Esophagus squamous epithelium (tissue), 5 donors: ENCODE data around the gene B9D1. TPM values are rescaled to one million over a fixed set of nuclear protein-coding genes. Genes with fewer than 3 reads are reported as not detected.

Experiments
- DNase-seq: peaks from one replicate; lab custom pipeline; 2025; lab: John Stamatoyannopoulos, UW
- H3K27ac ChIP-seq, 4 donors: fragments of 200-600 bp; sonication (generic); one replicate each; pipeline ENCODE4 v1.5.1; 2016 to 2019; ENCODE audit warnings: mild to moderate bottlenecking in 1 of 4
- H3K27me3 ChIP-seq, 4 donors: fragments of 200-600 bp; sonication (generic); 1 replicate in 3 of 4; 2 replicates in 1 of 4; pipeline versions ENCODE4 v1.5.1 to v1.6.0; 2017 to 2021; ENCODE audit warnings: antibody characterized with exemption in 1 of 4
- H3K36me3 ChIP-seq, 3 donors: fragments of 200-600 bp; sonication (generic); one replicate each; pipeline ENCODE4 v1.5.1; 2016 to 2019
- H3K4me1 ChIP-seq, 3 donors: fragments of 200-600 bp; sonication (generic); one replicate each; pipeline ENCODE4 v1.5.1; 2017 to 2019
- H3K4me3 ChIP-seq, 4 donors: fragments of 200-600 bp; sonication (generic); 1 replicate in 3 of 4; 2 replicates in 1 of 4; pipeline ENCODE4 v1.5.1; 2016 to 2019; ENCODE audit warnings: mild to moderate bottlenecking in 2 of 4, moderate library complexity in 1 of 4
- H3K9me3 ChIP-seq, 3 donors: fragments of 200-600 bp; sonication (generic); one replicate each; pipeline ENCODE4 v1.5.1; 2016 to 2019
- CTCF ChIP-seq, 6 experiments: fragments of 450-650 bp in 4 of 6; fragments of 200-600 bp in 2 of 6; sonication (generic) in 2 of 6; IDR thresholded peaks; one replicate each; pipeline ENCODE4 v1.5.1; 2016 to 2019; ENCODE audit warnings: antibody characterized with exemption in 6 of 6, mild to moderate bottlenecking in 4 of 6, moderate library complexity in 4 of 6
- POLR2A ChIP-seq, 4 donors: fragments of 450-650 bp; IDR thresholded peaks; one replicate each; pipeline ENCODE4 v1.6.1; 2017; ENCODE audit warnings: antibody characterized with exemption in 4 of 4, mild to moderate bottlenecking in 4 of 4, moderate library complexity in 3 of 4
- WGBS, 2 donors: methylation state at CpG; one replicate each; pipeline ENCODE4 v1.1.5; 2018; 5-methylcytosine and 5-hydroxymethylcytosine counted together
- intact Hi-C: fragments of 100-400 bp; cut with DNase I; formaldehyde crosslinking; loops from one replicate; pipeline ENCODE4 v1.15.0; 2022
- total RNA-seq, 4 donors: library from RNA; depleted of rRNA; stranded (reverse); fragments of >200 nt; gene quantifications; one replicate each; pipeline ENCODE4 v1.1.0, GENCODE V29; 2016
- donor health status: DM: yes; HTN: yes; CAD: no.

The B9D1 gene
- total RNA-seq, 4 donors from 2014 or later = 9.2 to 24.5 (median 13.0) TPM

- no peak for DNase-seq
- TF ChIP-seq POLR2A (IDR thresholded peaks at IDR 0.05) (no peak), CTCF (IDR thresholded peaks at IDR 0.05) (no peak)
Observed at GRCh38 chr17:19325542-19325941, 37.0 kb downstream of the B9D1 start.

GRCh38 chr17:19322861-19323260, 39.7 kb downstream of the B9D1 start:
- TF ChIP-seq CTCF (IDR thresholded peaks at IDR 0.05) (no peak), POLR2A (IDR thresholded peaks at IDR 0.05) (no peak)
- 79 to 92% methylated on average over 1 of the region's 1 CpG for WGBS, 2 donors
- intact Hi-C loops = no loop called here
- Histone ChIP-seq H3K4me1 (peaks cover 0 to under 1% (median 0%) of the 10 kb centered on the region in 3 donors), H3K4me3 (no peak overlapping the region), H3K36me3 (peaks cover 0 to 85% (median 0%) of the 10 kb centered on the region in 3 donors), H3K27ac (no peak overlapping the region), H3K27me3 (no peaks in the 10 kb centered on the region), H3K9me3 (no peaks in the 10 kb centered on the region)
- no peak for DNase-seq

More at GRCh38 chr17:19325542-19325941, 37.0 kb downstream of the B9D1 start:
- Histone ChIP-seq H3K9me3 (no peaks in the 10 kb centered on the region), H3K4me3 (no peak overlapping the region), H3K27me3 (no peaks in the 10 kb centered on the region), H3K27ac (no peak overlapping the region), H3K4me1 (no peaks in the 10 kb centered on the region), H3K36me3 (peaks cover 0 to 90% (median 7%) of the 10 kb centered on the region in 3 donors)
- intact Hi-C loops = no loop called here

GRCh38 chr17:19322129-19322505, 40.4 kb downstream of the B9D1 start:
- H3K9me3 ChIP-seq = no peaks in the 10 kb centered on the region
- TF ChIP-seq CTCF (IDR thresholded peaks at IDR 0.05) (no peak), POLR2A (IDR thresholded peaks at IDR 0.05) (no peak)
- H3K4me1 ChIP-seq = peaks cover under 1 to 7% (median 4%) of the 10 kb centered on the region in 3 donors
- no peak overlapping the region for H3K4me3 ChIP-seq
- peaks cover 0 to 86% (median 3%) of the 10 kb centered on the region in 3 donors for H3K36me3 ChIP-seq
- no peak for DNase-seq
- intact Hi-C loops = no loop called here
- 92 to 94% methylated on average over 2 to 5 of the region's 5 CpGs for WGBS, 2 donors
- H3K27me3 ChIP-seq = no peaks in the 10 kb centered on the region
- no peak overlapping the region for H3K27ac ChIP-seq

GRCh38 chr17:19321481-19322128, 40.9 kb downstream of the B9D1 start:
- Histone ChIP-seq H3K27me3 (no peaks in the 10 kb centered on the region), H3K4me1 (peaks cover 6 to 13% (median 9%) of the 10 kb centered on the region in 3 donors), H3K27ac (no peak overlapping the region), H3K9me3 (no peaks in the 10 kb centered on the region), H3K4me3 (no peak overlapping the region), H3K36me3 (peaks cover 0 to 86% (median 3%) of the 10 kb centered on the region in 3 donors)
- intact Hi-C loops = no loop called here
- no peak for TF ChIP-seq CTCF (IDR thresholded peaks at IDR 0.05)
- no peak for TF ChIP-seq POLR2A (IDR thresholded peaks at IDR 0.05)
- no peak for DNase-seq
- 87 to 91% methylated on average over 6 to 8 of the region's 9 CpGs for whole genome bisulfite sequencing, 2 donors

- H3K9me3 ChIP-seq = no peaks in the 10 kb centered on the region
- TF ChIP-seq CTCF (IDR thresholded peaks at IDR 0.05) = no peak
- TF ChIP-seq POLR2A (IDR thresholded peaks at IDR 0.05) = no peak
- 82 to 84% methylated on average over 5 of the region's 5 CpGs for WGBS, 2 donors
Observed at GRCh38 chr17:19320876-19321275, 41.6 kb downstream of the B9D1 start.

More at GRCh38 chr17:19320876-19321275, 41.6 kb downstream of the B9D1 start:
- no peaks in the 10 kb centered on the region for H3K27me3 ChIP-seq
- no peak overlapping the region for H3K27ac ChIP-seq
- H3K4me3 ChIP-seq = no peak overlapping the region
- H3K4me1 ChIP-seq = peaks cover 9 to 16% (median 10%) of the 10 kb centered on the region in 3 donors
- no peak for DNase-seq
- H3K36me3 ChIP-seq = peaks cover 0 to 93% (median 3%) of the 10 kb centered on the region in 3 donors
- intact Hi-C loops = no loop called here
